NCI-H510A (cell line): ENCODE results near the gene EEF1E1.
A peak's percentile ranks its signal among the peaks of the same experiment; 100 is the strongest.

ENCODE experiments used
- DNase-seq: peaks from one replicate; lab custom pipeline; 2025; lab: John Stamatoyannopoulos, UW

The EEF1E1 gene

GRCh38 chr6:8102122-8102958 lies at the start of gene EEF1E1:
TSS of gene EEF1E1 (minus strand) at chr6:8102548. CDS start at chr6:8102521, 27 bp downstream.
- peak; percentile 84 for DNase-seq

GRCh38 chr6:8149350-8149749 lies 47.0 kb upstream of the EEF1E1 start:
- DNase-seq, result no peak

- no peak for DNase-seq
Observed at GRCh38 chr6:8143945-8144344, 41.6 kb upstream of the EEF1E1 start.

- DNase-seq, result no peak
Observed at GRCh38 chr6:8139451-8139850, 37.1 kb upstream of the EEF1E1 start.

- no peak for DNase-seq
Observed at GRCh38 chr6:8137529-8137939, 35.2 kb upstream of the EEF1E1 start.

- DNase-seq, result no peak
Observed at GRCh38 chr6:8135276-8135675, 32.9 kb upstream of the EEF1E1 start.

GRCh38 chr6:8132130-8132529 lies 29.8 kb upstream of the EEF1E1 start:
- DNase-seq, result no peak

GRCh38 chr6:8131265-8131897 lies 29.0 kb upstream of the EEF1E1 start:
- DNase-seq, result no peak

GRCh38 chr6:8130399-8130798 lies 28.1 kb upstream of the EEF1E1 start:
- no peak for DNase-seq

- no peak for DNase-seq
Observed at GRCh38 chr6:8123236-8123635, 20.9 kb upstream of the EEF1E1 start.

GRCh38 chr6:8114956-8115355 lies 12.6 kb upstream of the EEF1E1 start:
- DNase-seq, result no peak

GRCh38 chr6:8113131-8113654 lies 10.8 kb upstream of the EEF1E1 start:
- DNase-seq, result no peak

- no peak for DNase-seq
Observed at GRCh38 chr6:8110725-8111124, 8.4 kb upstream of the EEF1E1 start.

- DNase-seq, result no peak
Observed at GRCh38 chr6:8110117-8110721, 7.9 kb upstream of the EEF1E1 start.

- no peak for DNase-seq
Observed at GRCh38 chr6:8108759-8109539, 6.6 kb upstream of the EEF1E1 start.

- no peak for DNase-seq
Observed at GRCh38 chr6:8108031-8108660, 5.8 kb upstream of the EEF1E1 start.

GRCh38 chr6:8105791-8106190 lies 3.4 kb upstream of the EEF1E1 start:
- no peak for DNase-seq

- no peak for DNase-seq
Observed at GRCh38 chr6:8103726-8104125, 1.4 kb upstream of the EEF1E1 start.

GRCh38 chr6:8100159-8100854 lies 2.0 kb downstream of the EEF1E1 start:
- DNase-seq, result no peak

GRCh38 chr6:8090650-8091049 lies 11.7 kb downstream of the EEF1E1 start:
- no peak for DNase-seq

- DNase-seq, result no peak
Observed at GRCh38 chr6:8088886-8089285, 13.5 kb downstream of the EEF1E1 start.
